GM18951 (cell line): ENCODE results near the gene DNTT.

Experiments
- POLR2A ChIP-seq: IDR thresholded peaks from 4 replicates; pipeline ENCODE4 v1.6.1; 2011; ENCODE audit warnings: mild to moderate bottlenecking; ENCODE audit not compliant: insufficient read length, insufficient read depth; ENCODE audit errors: extremely low read depth
- in situ Hi-C: fragments of 300-500 bp; cut with MboI; formaldehyde crosslinking; loops from one replicate; pipeline ENCODE4 v1.12.0; 2022; ENCODE audit warnings: low sequenced_read_pairs, mixed read lengths, inconsistent platforms; ENCODE audit not compliant: unreplicated experiment

Gene DNTT

GRCh38 chr10:96268341-96268909 is 35.8 kb upstream of the DNTT start:
- TF ChIP-seq POLR2A, result no peak
- in situ Hi-C loops, result no loop called here

GRCh38 chr10:96269438-96270300 is 34.6 kb upstream of the DNTT start:
- peak; percentile 21 for TF ChIP-seq POLR2A
- in situ Hi-C loops, result no loop called here

- in situ Hi-C loops, result no loop called here
- TF ChIP-seq POLR2A, result no peak
Observed at GRCh38 chr10:96270571-96270970, 33.7 kb upstream of the DNTT start.

- in situ Hi-C loops, result no loop called here
- peak; percentile 94 for TF ChIP-seq POLR2A
Observed at GRCh38 chr10:96271016-96271815, 33.0 kb upstream of the DNTT start, which contains the start of gene BLNK. TSS of gene BLNK (minus strand) at chr10:96271569. CDS start at chr10:96271398, 171 bp downstream.

GRCh38 chr10:96272316-96273280 is 31.6 kb upstream of the DNTT start:
- in situ Hi-C loops, result no loop called here
- peak; percentile 35 for TF ChIP-seq POLR2A

- TF ChIP-seq POLR2A, result no peak
- in situ Hi-C loops, result no loop called here
Observed at GRCh38 chr10:96275685-96276418, 28.4 kb upstream of the DNTT start.

GRCh38 chr10:96276426-96276825 is 27.8 kb upstream of the DNTT start:
- TF ChIP-seq POLR2A, result no peak
- in situ Hi-C loops, result no loop called here

- in situ Hi-C loops, result no loop called here
- no peak for TF ChIP-seq POLR2A
Observed at GRCh38 chr10:96276831-96277230, 27.4 kb upstream of the DNTT start.

GRCh38 chr10:96279191-96279641 is 25.0 kb upstream of the DNTT start:
- in situ Hi-C loops, result no loop called here
- no peak for TF ChIP-seq POLR2A

- TF ChIP-seq POLR2A, result no peak
- in situ Hi-C loops, result no loop called here
Observed at GRCh38 chr10:96280859-96281258, 23.4 kb upstream of the DNTT start.

GRCh38 chr10:96281444-96282029 is 22.7 kb upstream of the DNTT start:
- in situ Hi-C loops, result no loop called here
- no peak for TF ChIP-seq POLR2A
